Stomach (tissue), 4 donors: ENCODE measurements around the gene CFAP298.

Experiments used
- CTCF ChIP-seq, 7 experiments: fragments of 450-650 bp in 4 of 7; fragments of 200-600 bp in 3 of 7; sonication (generic) in 3 of 7; IDR thresholded peaks; one replicate each; pipeline ENCODE4 v1.5.1; 2016 to 2019; ENCODE audit warnings: antibody characterized with exemption in 7 of 7, control low read depth in 2 of 7, mild to moderate bottlenecking in 1 of 7
- EP300 ChIP-seq: sonication (generic); formaldehyde crosslinking; IDR thresholded peaks from one replicate; pipeline ENCODE4 v1.6.1; 2017; ENCODE audit warnings: antibody characterized with exemption
- POLR2A ChIP-seq, 4 donors: fragments of 450-650 bp; IDR thresholded peaks; one replicate each; pipeline ENCODE4 v1.6.1; 2016; ENCODE audit warnings: antibody characterized with exemption in 4 of 4, control low read depth in 2 of 4, mild to moderate bottlenecking in 1 of 4, moderate library complexity in 1 of 4
- POLR2AphosphoS5 ChIP-seq, 3 donors: sonication (generic); formaldehyde crosslinking; IDR thresholded peaks; one replicate each; pipeline ENCODE4 v1.6.1; 2016; ENCODE audit warnings: antibody characterized with exemption in 3 of 3

- TF ChIP-seq CTCF (IDR thresholded peaks at IDR 0.05) (no peak), POLR2AphosphoS5 (IDR thresholded peaks at IDR 0.05) (no peak), POLR2A (IDR thresholded peaks at IDR 0.05) (no peak), EP300 (no peak)
Measured at GRCh38 chr21:32566741-32567389, 45.3 kb downstream of the CFAP298 start.
